ENCODE data around the gene FSTL4. TPM values are rescaled to one million over a fixed set of nuclear protein-coding genes. Genes with fewer than 3 reads are reported as not detected.

Gene FSTL4
- total RNA-seq, 1 donor from 2014 or later: not detected

DNA sequence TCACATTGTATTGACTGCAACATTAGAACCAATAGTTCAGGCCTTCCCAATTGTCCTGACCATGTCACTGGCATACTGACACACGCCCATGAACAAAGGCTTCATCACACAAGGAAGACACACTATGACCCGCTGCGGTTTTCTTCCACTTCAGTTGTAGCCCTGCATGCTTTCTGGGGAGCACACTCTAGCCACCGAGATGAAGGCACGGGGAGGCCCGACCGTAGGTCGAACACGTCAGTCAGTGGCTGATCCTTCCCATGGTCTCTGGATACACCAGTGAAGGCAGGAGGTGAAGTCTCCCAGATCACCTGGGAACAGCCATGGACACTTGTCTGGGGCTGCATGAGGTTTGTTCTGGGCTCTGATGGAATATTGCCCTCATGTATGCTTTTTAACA is 224.7 kb downstream of the FSTL4 start:
- TF ChIP-seq, protein P1, sequence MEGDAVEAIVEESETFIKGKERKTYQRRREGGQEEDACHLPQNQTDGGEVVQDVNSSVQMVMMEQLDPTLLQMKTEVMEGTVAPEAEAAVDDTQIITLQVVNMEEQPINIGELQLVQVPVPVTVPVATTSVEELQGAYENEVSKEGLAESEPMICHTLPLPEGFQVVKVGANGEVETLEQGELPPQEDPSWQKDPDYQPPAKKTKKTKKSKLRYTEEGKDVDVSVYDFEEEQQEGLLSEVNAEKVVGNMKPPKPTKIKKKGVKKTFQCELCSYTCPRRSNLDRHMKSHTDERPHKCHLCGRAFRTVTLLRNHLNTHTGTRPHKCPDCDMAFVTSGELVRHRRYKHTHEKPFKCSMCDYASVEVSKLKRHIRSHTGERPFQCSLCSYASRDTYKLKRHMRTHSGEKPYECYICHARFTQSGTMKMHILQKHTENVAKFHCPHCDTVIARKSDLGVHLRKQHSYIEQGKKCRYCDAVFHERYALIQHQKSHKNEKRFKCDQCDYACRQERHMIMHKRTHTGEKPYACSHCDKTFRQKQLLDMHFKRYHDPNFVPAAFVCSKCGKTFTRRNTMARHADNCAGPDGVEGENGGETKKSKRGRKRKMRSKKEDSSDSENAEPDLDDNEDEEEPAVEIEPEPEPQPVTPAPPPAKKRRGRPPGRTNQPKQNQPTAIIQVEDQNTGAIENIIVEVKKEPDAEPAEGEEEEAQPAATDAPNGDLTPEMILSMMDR (IDR thresholded peaks at IDR 0.05; ENCODE audit: borderline replicate concordance): no peak

GRCh38 chr5:133387091-133387490 is 225.2 kb downstream of the FSTL4 start:
- no peak for DNase-seq
- peaks cover 5% of the 10 kb centered on the region for H3K4me1 ChIP-seq
- intact Hi-C loops (cut with micrococcal nuclease): no loop called here
- H3K27ac ChIP-seq (replicated peaks): no peak overlapping the region
- H3K36me3 ChIP-seq: no peaks in the 10 kb centered on the region
- no peak overlapping the region for H3K4me3 ChIP-seq
- H3K9me3 ChIP-seq (replicated peaks): no peaks in the 10 kb centered on the region
- H3K27me3 ChIP-seq (ENCODE audit: low read depth): peaks cover 41% of the 10 kb centered on the region
- TF ChIP-seq, protein P1 (IDR thresholded peaks at IDR 0.05; ENCODE audit: borderline replicate concordance): no peak

More for the DNA sequence above, 224.7 kb downstream of the FSTL4 start:
- Histone ChIP-seq H3K36me3 (no peaks in the 10 kb centered on the region), H3K9me3 (replicated peaks) (no peaks in the 10 kb centered on the region), H3K27me3 (ENCODE audit: low read depth) (peaks cover 38% of the 10 kb centered on the region), H3K4me3 (no peak overlapping the region), H3K27ac (replicated peaks) (no peak overlapping the region), H3K4me1 (peaks cover 5% of the 10 kb centered on the region)
- no peak for DNase-seq
- intact Hi-C loops (cut with micrococcal nuclease): no loop called here

DNA sequence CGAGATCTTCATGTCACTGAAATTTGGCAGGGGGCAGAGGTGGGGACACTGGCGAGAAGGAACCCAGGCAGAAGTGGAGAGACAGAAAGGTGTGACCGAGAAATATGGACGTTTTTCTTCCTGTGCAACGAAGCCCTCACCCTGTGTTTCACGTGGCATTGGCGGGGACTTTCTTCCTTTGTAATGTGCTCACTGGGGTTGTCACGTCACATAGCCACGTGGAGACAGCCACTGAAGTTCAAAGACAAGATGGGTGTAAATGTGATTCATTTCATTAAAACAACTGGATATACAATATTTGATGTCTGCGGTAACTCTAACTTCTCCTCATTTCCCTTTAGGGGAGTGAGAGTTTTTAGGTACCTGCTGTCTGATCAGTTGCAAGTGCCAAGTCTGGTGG is 225.7 kb downstream of the FSTL4 start:
- no peak overlapping the region for H3K27ac ChIP-seq (replicated peaks)
- no peaks in the 10 kb centered on the region for H3K36me3 ChIP-seq
- DNase-seq: no peak
- H3K4me1 ChIP-seq: peaks cover 5% of the 10 kb centered on the region
- intact Hi-C loops (cut with micrococcal nuclease): no loop called here
- TF ChIP-seq, protein P1 (IDR thresholded peaks at IDR 0.05; ENCODE audit: borderline replicate concordance): no peak
- H3K27me3 ChIP-seq (ENCODE audit: low read depth): peaks cover 45% of the 10 kb centered on the region
- H3K9me3 ChIP-seq (replicated peaks): no peaks in the 10 kb centered on the region
- H3K4me3 ChIP-seq: no peak overlapping the region

DNA sequence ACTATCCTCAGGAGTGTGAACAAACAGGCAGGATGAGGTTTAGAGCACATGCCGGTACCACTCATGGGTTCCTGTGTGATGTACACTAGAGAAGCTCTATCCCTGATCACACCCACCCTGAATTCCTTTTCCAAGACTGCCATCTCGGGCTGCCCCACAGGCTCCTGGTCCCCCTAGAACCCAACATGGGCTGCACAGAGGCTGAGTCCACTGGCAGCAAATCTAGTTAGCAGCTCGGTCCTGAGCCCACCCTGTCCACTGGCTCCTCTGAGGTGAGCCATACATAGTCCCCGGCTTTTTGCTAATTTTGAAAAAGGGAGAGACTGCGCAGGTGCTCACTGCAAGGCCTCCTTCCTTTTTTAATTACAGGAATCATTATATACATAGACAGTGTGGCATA is 227.0 kb downstream of the FSTL4 start:
- intact Hi-C loops (cut with micrococcal nuclease): no loop called here
- Histone ChIP-seq H3K9me3 (replicated peaks) (no peaks in the 10 kb centered on the region), H3K4me3 (no peak overlapping the region), H3K4me1 (no peaks in the 10 kb centered on the region), H3K27ac (replicated peaks) (no peak overlapping the region), H3K36me3 (no peaks in the 10 kb centered on the region), H3K27me3 (ENCODE audit: low read depth) (peaks cover 46% of the 10 kb centered on the region)
- TF ChIP-seq, protein P1 (IDR thresholded peaks at IDR 0.05; ENCODE audit: borderline replicate concordance): no peak
- DNase-seq: no peak

GRCh38 chr5:133384903-133385302 is 227.4 kb downstream of the FSTL4 start:
- Histone ChIP-seq H3K36me3 (no peaks in the 10 kb centered on the region), H3K9me3 (replicated peaks) (no peaks in the 10 kb centered on the region), H3K27ac (replicated peaks) (no peak overlapping the region), H3K4me3 (no peak overlapping the region), H3K4me1 (no peaks in the 10 kb centered on the region), H3K27me3 (ENCODE audit: low read depth) (peaks cover 46% of the 10 kb centered on the region)
- intact Hi-C loops (cut with micrococcal nuclease): no loop called here
- DNase-seq: no peak
- TF ChIP-seq, protein P1 (IDR thresholded peaks at IDR 0.05; ENCODE audit: borderline replicate concordance): no peak
